HUES64 (cell line): ENCODE results near the gene CCDC177.

Experiments used
- H3K27ac ChIP-seq: 2 replicates; pipeline ENCODE4 v1.7.0; 2013; ENCODE audit warnings: low read depth, low read length, inconsistent platforms
- H3K27me3 ChIP-seq: 2 replicates; pipeline ENCODE4 v1.6.1; 2013; ENCODE audit warnings: mild to moderate bottlenecking, low read length; ENCODE audit not compliant: insufficient read depth
- H3K36me3 ChIP-seq: 2 replicates; pipeline ENCODE4 v1.6.1; 2013; ENCODE audit warnings: mild to moderate bottlenecking, low read length; ENCODE audit not compliant: insufficient read depth
- H3K4me1 ChIP-seq: 2 replicates; pipeline ENCODE4 v1.6.1; 2013; ENCODE audit warnings: mild to moderate bottlenecking, low read length, moderate library complexity; ENCODE audit not compliant: insufficient read depth
- H3K4me3 ChIP-seq: 2 replicates; pipeline ENCODE4 v1.5.1; 2013; ENCODE audit warnings: mild to moderate bottlenecking, low read length, moderate library complexity
- H3K9ac ChIP-seq: 2 replicates; pipeline ENCODE4 v1.6.1; 2013; ENCODE audit warnings: mild to moderate bottlenecking, low read depth, low read length
- H3K9me3 ChIP-seq: 2 replicates; pipeline ENCODE4 v1.6.1; 2013; ENCODE audit warnings: low read depth, low read length; ENCODE audit not compliant: insufficient read depth
- WGBS: fragments of 150-250, 120-280 bp; methylation state at CpG from one replicate; pipeline ENCODE4 v1.1.7; 2013; ENCODE audit warnings: missing lambda C conversion rate; 5-methylcytosine and 5-hydroxymethylcytosine counted together

Gene CCDC177

GRCh38 chr14:69580009-69580577 lies 5.4 kb upstream of the CCDC177 start:
- Histone ChIP-seq H3K27ac (no peak overlapping the region), H3K4me3 (no peak overlapping the region)
- 35% methylated on average over 7 of the region's 7 CpGs for whole genome bisulfite sequencing

GRCh38 chr14:69579476-69579875 lies 4.8 kb upstream of the CCDC177 start:
- Histone ChIP-seq H3K9ac (no peak overlapping the region), H3K27ac (no peak overlapping the region)

More at GRCh38 chr14:69580009-69580577, 5.4 kb upstream of the CCDC177 start:
- no peak overlapping the region for H3K9ac ChIP-seq
- H3K9me3 ChIP-seq, result no peaks in the 10 kb centered on the region
- H3K36me3 ChIP-seq, result no peaks in the 10 kb centered on the region
- peaks cover 6% of the 10 kb centered on the region; the same call in 1 of the 2 replicates for H3K27me3 ChIP-seq
- no peaks in the 10 kb centered on the region for H3K4me1 ChIP-seq

GRCh38 chr14:69574954-69575295 lies 254 bp upstream of the CCDC177 start:
- H3K4me1 ChIP-seq, result 0 out of 2 replicates have a peak, but pooled peaks cover 3% of the 10 kb centered on the region
- no peak overlapping the region for H3K27ac ChIP-seq
- peaks cover 7% of the 10 kb centered on the region; the same call in 1 of the 2 replicates for H3K9me3 ChIP-seq
- 62% methylated on average over 4 of the region's 5 CpGs for WGBS
- no peak overlapping the region for H3K9ac ChIP-seq
- H3K4me3 ChIP-seq, result peak overlapping the region; percentile 66
- H3K27me3 ChIP-seq, result peaks cover 57% of the 10 kb centered on the region
- no peaks in the 10 kb centered on the region for H3K36me3 ChIP-seq

More at GRCh38 chr14:69579476-69579875, 4.8 kb upstream of the CCDC177 start:
- no peaks in the 10 kb centered on the region for H3K9me3 ChIP-seq
- no peak overlapping the region for H3K4me3 ChIP-seq
- WGBS, result 97% methylated on average over 2 of the region's 2 CpGs
- peaks cover 12% of the 10 kb centered on the region for H3K27me3 ChIP-seq
- 0 out of 2 replicates have a peak, but pooled peaks cover 3% of the 10 kb centered on the region for H3K4me1 ChIP-seq
- H3K36me3 ChIP-seq, result no peaks in the 10 kb centered on the region

- peaks cover 68% of the 10 kb centered on the region for H3K27me3 ChIP-seq
- peak overlapping the region; percentile 10; the same call in 1 of the 2 replicates for H3K27ac ChIP-seq
- H3K9ac ChIP-seq, result no peak overlapping the region
- H3K36me3 ChIP-seq, result no peaks in the 10 kb centered on the region
- WGBS, result 6% methylated on average over 15 of the region's 15 CpGs
- H3K4me1 ChIP-seq, result 0 out of 2 replicates have a peak, but pooled peaks cover 3% of the 10 kb centered on the region
- peak overlapping the region; percentile 66 for H3K4me3 ChIP-seq
- peaks cover 7% of the 10 kb centered on the region; the same call in 1 of the 2 replicates for H3K9me3 ChIP-seq
Measured at GRCh38 chr14:69573831-69574262, 824 bp downstream of the CCDC177 start.

- Histone ChIP-seq H3K4me3 (peak overlapping the region; percentile 66), H3K9ac (no peak overlapping the region), H3K9me3 (peaks cover 7% of the 10 kb centered on the region; the same call in 1 of the 2 replicates), H3K27me3 (peaks cover 72% of the 10 kb centered on the region), H3K27ac (no peak overlapping the region; the same call in 1 of the 2 replicates), H3K4me1 (0 out of 2 replicates have a peak, but pooled peaks cover 3% of the 10 kb centered on the region), H3K36me3 (no peaks in the 10 kb centered on the region)
- WGBS, result 84% methylated on average over 51 of the region's 51 CpGs
Measured at GRCh38 chr14:69573205-69573830, 1.4 kb downstream of the CCDC177 start.

GRCh38 chr14:69572841-69573135 lies 1.9 kb downstream of the CCDC177 start:
- 0 out of 2 replicates have a peak, but pooled peaks cover 3% of the 10 kb centered on the region for H3K4me1 ChIP-seq
- peaks cover 77% of the 10 kb centered on the region for H3K27me3 ChIP-seq
- H3K9me3 ChIP-seq, result peaks cover 7% of the 10 kb centered on the region; the same call in 1 of the 2 replicates
- H3K4me3 ChIP-seq, result no peak overlapping the region
- no peak overlapping the region for H3K9ac ChIP-seq
- no peak overlapping the region for H3K27ac ChIP-seq
- 94% methylated on average over 40 of the region's 40 CpGs for WGBS
- no peaks in the 10 kb centered on the region for H3K36me3 ChIP-seq

- 0 out of 2 replicates have a peak, but pooled peaks cover 3% of the 10 kb centered on the region for H3K4me1 ChIP-seq
- peaks cover 7% of the 10 kb centered on the region; the same call in 1 of the 2 replicates for H3K9me3 ChIP-seq
- H3K36me3 ChIP-seq, result no peaks in the 10 kb centered on the region
- 32% methylated on average over 112 of the region's 112 CpGs for WGBS
- no peak overlapping the region for H3K27ac ChIP-seq
- H3K9ac ChIP-seq, result peak overlapping the region; percentile 35; the same call in 1 of the 2 replicates
- peak overlapping the region; percentile 37 for H3K4me3 ChIP-seq
- peaks cover 83% of the 10 kb centered on the region for H3K27me3 ChIP-seq
Measured at GRCh38 chr14:69572030-69572840, 2.4 kb downstream of the CCDC177 start.

GRCh38 chr14:69571449-69572029 lies 3.1 kb downstream of the CCDC177 start:
- Histone ChIP-seq H3K4me3 (peak overlapping the region; percentile 37), H3K27ac (no peak overlapping the region), H3K9ac (peak overlapping the region; percentile 35; the same call in 1 of the 2 replicates), H3K36me3 (no peaks in the 10 kb centered on the region), H3K27me3 (peaks cover 90% of the 10 kb centered on the region), H3K4me1 (0 out of 2 replicates have a peak, but pooled peaks cover 3% of the 10 kb centered on the region), H3K9me3 (peaks cover 7% of the 10 kb centered on the region; the same call in 1 of the 2 replicates)
- WGBS, result 45% methylated on average over 62 of the region's 62 CpGs

- no peaks in the 10 kb centered on the region for H3K36me3 ChIP-seq
- peaks cover 7% of the 10 kb centered on the region; the same call in 1 of the 2 replicates for H3K9me3 ChIP-seq
- no peak overlapping the region for H3K4me3 ChIP-seq
- 92% methylated on average over 7 of the region's 7 CpGs for WGBS
- no peak overlapping the region for H3K9ac ChIP-seq
- H3K27me3 ChIP-seq, result peaks cover 93% of the 10 kb centered on the region
- H3K27ac ChIP-seq, result no peak overlapping the region
- 0 out of 2 replicates have a peak, but pooled peaks cover 3% of the 10 kb centered on the region for H3K4me1 ChIP-seq
Measured at GRCh38 chr14:69570836-69571330, 3.8 kb downstream of the CCDC177 start.

- Histone ChIP-seq H3K9ac (no peak overlapping the region), H3K9me3 (peaks cover 7% of the 10 kb centered on the region; the same call in 1 of the 2 replicates), H3K36me3 (no peaks in the 10 kb centered on the region), H3K4me3 (no peak overlapping the region), H3K4me1 (0 out of 2 replicates have a peak, but pooled peaks cover under 1% of the 10 kb centered on the region), H3K27ac (no peak overlapping the region), H3K27me3 (peaks cover 85% of the 10 kb centered on the region)
- 78% methylated on average over 2 of the region's 2 CpGs for WGBS
Measured at GRCh38 chr14:69569859-69570258, 4.8 kb downstream of the CCDC177 start.
